Cardiac septum (tissue), 1 donor: ENCODE data around the gene INTS11. TPM values are rescaled to one million over a fixed set of nuclear protein-coding genes. Genes with fewer than 3 reads are reported as not detected.

Experiments
- DNase-seq: peaks from one replicate; pipeline ENCODE4 v3.0.0-alpha.2; 2020; ENCODE audit warnings: low spot score
- intact Hi-C: fragments of 100-400 bp; cut with DNase I; formaldehyde crosslinking; loops from one replicate; pipeline ENCODE4 v1.14.0; 2022
- total RNA-seq: library from RNA; stranded (reverse); fragmentation: NEBNext Ultra II Directional; extraction: Animal tissue kit (Norgen Biotek cat#: 25700); gene quantifications from one replicate; pipeline ENCODE4 v1.2.1, GENCODE V29; 2021
- donor health status: DM: no; HTN: no; CAD: no.

INTS11 gene
- total RNA-seq, 1 donor from 2014 or later: 73.8 TPM

DNA sequence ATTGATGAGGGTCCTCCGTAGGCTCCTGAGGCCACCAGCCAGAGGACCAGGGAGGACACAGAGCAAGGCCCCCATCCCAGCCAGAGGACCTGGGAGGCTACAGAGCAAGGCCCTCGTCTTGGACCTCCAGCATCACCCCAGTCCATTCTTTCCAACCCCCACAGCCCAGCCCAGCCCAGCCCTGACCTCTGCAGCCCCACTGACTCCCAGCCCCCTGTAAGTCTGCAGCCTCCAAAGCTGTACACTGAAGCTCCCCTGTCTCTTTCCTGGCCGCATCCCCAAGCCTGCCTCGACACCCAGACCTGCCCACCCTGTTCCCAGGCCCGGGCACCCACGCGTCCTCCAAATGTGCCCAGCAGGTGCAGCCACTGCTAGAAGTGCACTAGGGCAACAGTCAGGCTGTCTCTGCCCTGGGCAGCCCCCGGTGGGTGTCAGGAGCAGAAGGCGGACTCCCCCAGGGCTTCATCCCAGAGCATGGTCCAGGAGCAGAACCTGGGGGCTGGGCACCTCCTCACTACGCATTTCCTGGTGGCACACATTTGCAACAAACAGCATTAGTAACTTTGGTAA, 22.7 kb upstream of the INTS11 start:
- intact Hi-C loops: loop anchor here (2.0 kb wide), 1 partner anchor 22 kb away; the partner anchor contains the start of genes CPTP and INTS11
- DNase-seq: no peak

GRCh38 chr1:1346501-1346890, 22.0 kb upstream of the INTS11 start:
- DNase-seq: no peak
- intact Hi-C loops: loop anchor here (2.0 kb wide), 1 partner anchor 22 kb away; the partner anchor contains the start of genes CPTP and INTS11

GRCh38 chr1:1345860-1346500, 21.5 kb upstream of the INTS11 start:
- DNase-seq: no peak
- intact Hi-C loops: loop anchor here (2.0 kb wide), 1 partner anchor 21 kb away; the partner anchor contains the start of genes CPTP and INTS11

DNA sequence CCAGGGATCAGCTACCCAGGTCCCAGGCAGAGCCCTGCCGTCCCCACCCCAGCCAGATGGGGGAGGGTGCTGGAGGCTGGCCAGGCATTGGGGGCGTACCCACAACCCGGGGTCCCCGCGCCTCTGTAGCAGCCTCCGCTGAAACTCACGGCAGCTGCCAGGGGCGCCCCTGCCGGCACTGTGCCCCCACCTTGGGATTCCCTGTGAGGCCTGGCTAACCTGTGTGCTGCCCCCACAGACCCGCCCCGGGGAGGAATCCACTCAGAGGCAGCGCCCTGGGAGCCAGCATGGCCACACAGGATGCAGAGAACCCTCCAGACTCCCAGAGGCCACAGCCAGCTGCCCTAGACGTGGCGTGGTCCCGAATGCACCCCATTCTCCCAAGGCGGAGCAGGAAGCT, 20.9 kb upstream of the INTS11 start:
- DNase-seq: no peak

DNA sequence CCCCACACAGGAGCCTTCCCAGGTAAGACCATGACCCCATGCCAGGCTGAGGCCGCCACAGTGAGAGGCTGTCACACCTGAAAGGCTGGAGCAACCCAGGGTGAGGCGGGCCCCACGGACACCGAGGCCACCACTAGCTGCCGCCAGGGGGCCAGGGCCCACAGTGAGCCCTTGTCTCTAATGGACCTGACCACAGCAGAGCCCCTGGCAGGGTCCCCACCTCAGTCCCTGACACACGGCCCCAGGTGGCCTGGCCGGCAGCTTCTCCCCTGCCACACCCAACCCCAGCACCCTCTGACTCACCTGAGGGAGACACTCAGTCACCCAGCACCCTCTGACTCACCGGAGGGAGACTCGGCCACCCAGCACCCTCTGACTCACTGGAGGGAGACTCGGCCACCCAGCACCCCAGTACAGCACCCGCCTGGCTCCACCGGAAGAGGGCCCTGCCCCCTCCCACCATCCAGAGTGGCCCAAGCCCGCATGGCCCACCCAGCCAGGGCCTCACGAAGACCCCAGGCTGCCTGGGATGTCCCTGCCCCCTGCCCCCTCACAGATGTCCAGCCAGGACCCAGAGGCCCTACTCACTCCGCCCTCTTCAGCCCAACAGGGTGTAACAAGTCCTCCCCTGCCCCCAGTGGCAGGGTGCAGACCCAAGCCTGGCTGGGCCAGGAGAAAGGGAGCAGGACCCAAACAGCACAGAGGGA, 20.3 kb upstream of the INTS11 start:
- no peak for DNase-seq
- intact Hi-C loops: no loop called here

More for the DNA sequence above, 20.9 kb upstream of the INTS11 start:
- intact Hi-C loops: no loop called here

DNA sequence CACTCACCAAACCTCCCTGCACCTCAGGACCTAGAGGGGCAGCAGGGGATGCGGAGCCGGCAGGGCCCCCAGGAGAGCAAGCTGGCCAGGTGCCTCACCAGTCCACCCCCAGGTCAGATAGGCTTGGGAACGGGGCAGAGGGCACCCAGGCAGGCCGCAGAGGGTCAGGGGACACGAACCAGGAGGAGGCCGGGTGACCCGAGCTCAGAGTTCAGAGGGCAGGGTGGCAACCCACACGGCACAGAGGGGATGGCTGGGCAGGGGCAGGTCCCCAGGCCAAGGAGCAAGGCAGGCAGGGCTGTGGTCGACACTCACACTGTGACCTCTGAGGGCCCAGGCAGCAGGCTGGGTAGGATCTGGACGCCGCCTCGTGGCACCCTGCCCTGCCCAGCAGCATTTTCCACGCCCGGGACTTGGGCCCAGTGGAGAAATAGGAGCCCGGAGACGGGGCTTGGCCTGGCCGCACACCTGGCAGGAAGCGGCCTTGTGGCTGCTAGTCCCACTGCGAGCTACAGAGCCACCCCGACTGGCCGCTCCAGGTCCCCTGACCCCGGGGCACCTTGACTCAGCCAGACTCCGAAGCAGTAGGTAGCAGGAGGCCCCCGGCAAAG, 19.5 kb upstream of the INTS11 start:
- intact Hi-C loops: no loop called here
- DNase-seq: no peak

DNA sequence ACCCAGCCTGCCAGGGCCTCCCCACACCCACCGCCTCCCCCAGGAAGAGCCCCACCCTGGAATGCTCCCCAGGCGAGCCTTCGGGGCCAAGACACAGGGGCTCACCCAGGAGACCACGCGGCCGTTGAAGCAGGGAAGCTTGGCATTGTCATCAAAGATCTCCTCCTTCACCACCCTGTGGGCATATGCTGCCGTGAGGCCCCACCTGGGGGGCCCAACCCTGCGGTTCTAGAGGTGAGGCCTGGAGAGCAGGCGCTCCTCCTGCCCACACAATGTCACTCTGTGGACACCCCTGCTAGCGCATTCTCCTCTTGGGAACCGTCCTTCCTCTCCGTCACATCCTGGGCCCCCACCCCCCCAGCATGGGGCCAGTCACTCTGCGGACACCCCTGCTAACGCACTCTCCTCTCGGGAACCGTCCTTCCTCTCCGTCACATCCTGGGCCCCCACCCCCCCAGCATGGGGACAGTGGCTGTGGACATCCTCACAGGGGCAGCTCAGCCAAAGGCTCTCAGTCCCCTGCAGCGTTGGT, 18.2 kb upstream of the INTS11 start:
- intact Hi-C loops: no loop called here
- no peak for DNase-seq

DNA sequence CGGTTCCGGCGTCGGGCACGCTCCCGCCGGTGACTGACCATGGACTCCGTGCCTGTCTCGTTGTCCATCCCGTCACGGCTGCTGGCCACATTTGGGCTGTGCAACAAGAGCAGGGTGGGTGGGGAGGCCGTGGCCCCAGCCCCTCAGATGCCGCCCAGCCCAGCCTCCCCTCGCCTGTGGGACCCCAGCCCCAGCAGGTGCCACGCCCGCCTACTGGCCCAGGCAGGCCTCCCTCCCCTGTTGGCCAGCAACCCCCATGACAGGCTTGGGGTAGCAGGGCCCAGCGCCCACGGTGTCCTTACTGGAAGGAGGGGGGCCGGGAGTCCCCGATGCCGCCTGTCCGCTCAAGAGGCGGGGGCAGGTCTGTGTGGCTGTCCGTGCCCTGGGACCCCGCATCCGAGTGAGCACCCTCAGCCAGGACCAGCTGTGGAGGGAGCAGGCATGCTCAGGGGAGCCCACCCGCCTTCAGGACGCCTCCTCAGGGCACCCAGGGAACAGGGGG, 17.7 kb upstream of the INTS11 start:
- no peak for DNase-seq

DNA sequence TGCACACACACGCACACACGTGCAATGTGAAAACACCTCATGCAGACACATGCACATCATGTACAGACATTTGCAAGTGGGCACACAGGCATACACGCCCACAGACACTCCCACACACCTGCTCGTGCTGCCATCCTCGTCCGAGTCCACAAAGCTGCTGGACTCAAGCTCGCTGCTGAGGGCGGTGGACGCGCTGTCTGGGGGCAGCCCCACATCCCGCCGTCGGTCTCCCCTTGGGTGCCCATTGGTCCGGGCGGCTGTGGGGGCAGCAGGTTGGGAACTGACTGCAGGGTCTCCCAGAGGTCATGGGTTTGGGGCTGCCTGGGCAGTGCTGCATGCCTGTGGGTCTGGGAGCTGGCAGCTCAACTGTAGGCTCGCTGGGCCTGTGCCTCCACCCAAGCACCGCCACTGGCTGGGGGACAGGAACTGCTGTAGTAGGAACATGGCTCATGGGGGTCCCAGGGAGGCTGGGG, 17.1 kb upstream of the INTS11 start:
- intact Hi-C loops: no loop called here
- DNase-seq: no peak

More for the DNA sequence above, 17.7 kb upstream of the INTS11 start:
- intact Hi-C loops: no loop called here

- intact Hi-C loops: no loop called here
- DNase-seq: no peak
These were observed 16.5 kb upstream of the INTS11 start for GRCh38 chr1:1340791-1341548.

GRCh38 chr1:1340185-1340584, 15.7 kb upstream of the INTS11 start:
- intact Hi-C loops: no loop called here
- DNase-seq: no peak

DNA sequence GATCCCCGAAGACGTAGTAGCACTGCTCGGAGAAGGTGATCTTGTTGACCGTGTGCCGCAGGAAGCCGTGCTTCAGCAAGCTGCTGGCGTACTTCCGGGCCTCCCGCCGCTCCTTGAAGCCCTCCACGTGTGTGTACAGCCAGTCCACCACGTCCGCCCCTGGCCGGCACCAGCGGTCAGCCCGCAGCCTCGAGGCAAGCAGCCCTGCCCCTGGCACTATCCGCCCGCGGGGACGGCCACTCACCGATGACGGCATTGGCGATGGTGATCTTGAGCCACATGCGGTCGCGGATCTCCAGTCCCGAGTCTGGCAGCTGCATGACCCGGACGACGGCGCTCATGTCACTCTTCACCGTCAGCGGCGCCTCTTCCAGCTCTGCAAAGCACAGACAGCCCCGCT, 13.8 kb upstream of the INTS11 start:
- no peak for DNase-seq
- intact Hi-C loops: no loop called here

- no peak for DNase-seq
These were observed 13.3 kb upstream of the INTS11 start for GRCh38 chr1:1337793-1338147.

DNA sequence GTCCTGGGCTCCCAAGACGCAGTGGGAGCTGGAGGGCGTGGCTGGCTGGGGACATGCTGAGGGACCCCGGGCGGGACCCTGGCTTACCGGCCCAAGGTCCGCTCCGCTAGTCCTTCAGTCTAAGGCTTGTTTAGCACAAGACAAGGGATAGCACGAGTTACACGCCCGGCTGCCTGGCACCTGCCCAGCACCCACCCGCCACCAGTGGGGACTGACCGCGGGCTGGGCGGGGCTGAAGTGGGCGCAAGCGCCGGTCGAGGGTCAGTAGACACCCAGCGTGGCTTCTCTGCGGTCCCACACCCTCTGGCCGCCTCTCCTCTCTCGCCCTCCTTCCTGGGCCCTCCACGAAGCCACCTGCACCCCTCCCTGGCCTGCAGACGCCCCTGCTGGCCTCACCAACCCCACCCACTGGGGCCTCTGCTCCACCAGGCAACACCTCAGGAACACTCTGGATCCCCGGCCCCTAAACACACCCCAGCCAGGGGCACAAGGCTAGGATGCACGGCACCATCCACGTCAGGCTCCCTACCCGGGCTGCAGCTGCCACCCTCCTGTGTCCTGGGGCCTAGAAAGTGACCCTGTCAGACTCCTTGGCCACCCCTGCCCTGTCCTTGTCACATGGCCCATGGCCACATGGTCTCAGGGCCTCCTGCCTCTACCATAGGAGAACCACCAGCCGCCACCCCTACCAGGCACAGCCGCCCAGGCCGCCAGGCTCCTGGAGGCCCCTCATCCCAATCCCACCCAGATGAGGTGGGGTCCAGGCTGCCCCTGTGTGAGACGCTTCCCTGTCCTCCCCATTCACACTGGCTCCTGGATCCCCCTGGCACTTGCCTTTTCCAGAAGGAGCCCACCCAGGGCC, 12.7 kb upstream of the INTS11 start:
- DNase-seq: no peak
- intact Hi-C loops: no loop called here

More at GRCh38 chr1:1337793-1338147, 13.3 kb upstream of the INTS11 start:
- intact Hi-C loops: no loop called here

DNA sequence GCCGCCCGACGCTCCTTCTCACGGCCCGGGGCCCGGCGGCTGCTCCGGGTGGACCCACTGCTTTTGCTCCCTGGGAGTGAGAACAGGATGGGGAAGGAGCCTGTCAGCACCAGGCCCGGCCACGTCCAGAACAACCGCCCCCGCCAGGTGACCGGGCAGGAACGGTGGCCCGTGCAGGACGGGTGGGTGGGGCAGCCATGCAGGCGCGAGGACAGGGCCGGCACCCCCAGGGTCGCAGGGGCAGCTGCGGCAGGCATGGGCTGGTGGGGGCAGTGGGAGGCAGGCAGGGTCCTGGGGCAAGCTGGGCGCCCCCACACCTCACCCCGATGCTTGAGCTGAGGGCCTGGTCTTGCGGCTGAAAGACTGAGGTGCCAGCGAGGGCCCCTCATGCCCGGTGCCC, 12.0 kb upstream of the INTS11 start:
- DNase-seq: no peak
- intact Hi-C loops: no loop called here

DNA sequence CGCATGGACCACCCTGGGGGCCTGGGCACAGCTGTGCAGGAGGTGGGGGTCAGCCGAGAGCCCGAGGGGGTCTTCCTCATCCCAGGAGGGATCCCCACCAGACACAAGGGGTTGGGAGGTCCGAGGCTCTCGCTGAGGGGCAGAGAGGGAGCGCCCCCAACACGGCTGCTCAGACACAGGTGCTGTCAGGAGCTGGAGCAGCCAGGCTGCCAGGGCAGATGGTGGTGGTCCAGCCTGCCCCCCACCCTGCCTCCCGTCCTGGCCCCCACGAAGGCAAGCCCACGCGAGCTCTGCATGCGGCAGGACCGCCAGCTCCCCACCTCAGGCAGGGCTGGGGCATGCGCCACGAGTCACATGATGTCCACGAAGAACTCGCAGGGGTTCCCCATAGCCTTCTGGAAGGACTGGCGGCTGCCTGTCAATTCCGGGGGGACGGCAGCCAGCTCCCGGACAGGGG, 11.4 kb upstream of the INTS11 start:
- DNase-seq: no peak
- intact Hi-C loops: no loop called here

GRCh38 chr1:1335283-1335682, 10.8 kb upstream of the INTS11 start:
- intact Hi-C loops: no loop called here
- DNase-seq: no peak

DNA sequence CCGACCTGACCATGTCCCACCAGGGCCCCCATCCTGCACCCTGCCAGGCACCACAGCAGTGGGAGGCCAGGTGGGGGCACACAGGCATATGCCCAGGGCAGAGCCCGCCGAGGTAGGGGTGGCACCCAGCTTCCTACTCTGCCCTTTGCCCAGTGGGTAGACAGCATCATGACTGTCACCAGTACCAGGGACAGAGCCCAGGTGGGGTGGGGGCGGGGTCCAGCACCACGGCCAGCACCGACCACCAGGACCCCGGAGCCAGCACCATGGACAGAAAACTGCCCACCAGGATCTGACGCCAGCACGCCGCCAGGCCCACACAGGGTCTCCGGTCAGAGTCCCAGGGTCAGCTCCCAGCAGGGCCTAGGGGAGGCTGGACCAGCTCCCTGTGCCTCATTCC, 10.4 kb upstream of the INTS11 start:
- intact Hi-C loops: no loop called here
- no peak for DNase-seq
